GM19324 (cell line): ENCODE data around the gene FAM120B.
A peak's percentile ranks its signal among the peaks of the same experiment; 100 is the strongest.
"Not testable (repeated sequence)": the region's sequence is repeated elsewhere in the genome, so short reads cannot be mapped to it uniquely, and the experiment has no call there.

Source experiments
- ATAC-seq: cut with Tn5 transposase; IDR thresholded peaks from one replicate; pipeline ENCODE4 v1.9.1; 2021; ENCODE audit warnings: mild to moderate bottlenecking, moderate library complexity; ENCODE audit not compliant: unreplicated experiment, low FRiP score

The FAM120B gene

GRCh38 chr6:170306324-170307079 lies at the start of gene FAM120B:
FAM120B (plus strand) TSS chr6:170306758; CDS start chr6:170317391, 10,633 bp downstream.
- peak; percentile 99 for ATAC-seq

- ATAC-seq = no peak
These were observed 49.2 kb upstream of the FAM120B start for GRCh38 chr6:170257376-170257775.

- ATAC-seq = no peak
These were observed 48.2 kb upstream of the FAM120B start for GRCh38 chr6:170258407-170258806.

GRCh38 chr6:170259278-170259677 lies 47.3 kb upstream of the FAM120B start:
- no peak for ATAC-seq

- no peak for ATAC-seq
These were observed 45.9 kb upstream of the FAM120B start for GRCh38 chr6:170260686-170261085.

GRCh38 chr6:170261643-170262488 lies 44.7 kb upstream of the FAM120B start:
- ATAC-seq = no peak

- no peak for ATAC-seq
These were observed 44.0 kb upstream of the FAM120B start for GRCh38 chr6:170262489-170263088.

- ATAC-seq = no peak
These were observed 43.1 kb upstream of the FAM120B start for GRCh38 chr6:170263410-170263809.

- no peak for ATAC-seq
These were observed 42.5 kb upstream of the FAM120B start for GRCh38 chr6:170264086-170264485.

- ATAC-seq = not testable (repeated sequence)
These were observed 41.9 kb upstream of the FAM120B start for GRCh38 chr6:170264644-170265043.

GRCh38 chr6:170265655-170266054 lies 40.9 kb upstream of the FAM120B start:
- ATAC-seq = no peak

GRCh38 chr6:170266061-170266825 lies 40.3 kb upstream of the FAM120B start:
- ATAC-seq = no peak

- no peak for ATAC-seq
These were observed 38.9 kb upstream of the FAM120B start for GRCh38 chr6:170267688-170268087.

- ATAC-seq = no peak
These were observed 38.1 kb upstream of the FAM120B start for GRCh38 chr6:170268216-170269129.

- no peak for ATAC-seq
These were observed 37.3 kb upstream of the FAM120B start for GRCh38 chr6:170269151-170269845.

GRCh38 chr6:170269846-170270541 lies 36.6 kb upstream of the FAM120B start:
- no peak for ATAC-seq

- ATAC-seq = no peak
These were observed 35.5 kb upstream of the FAM120B start for GRCh38 chr6:170270984-170271593.

GRCh38 chr6:170271771-170272314 lies 34.7 kb upstream of the FAM120B start:
- ATAC-seq = peak; percentile 92
